DOHH2 (cell line): Measurements from ENCODE around the gene ALKBH4.

Source experiments
- H3F3A ChIP-seq: fragments of 200-600 bp; sonication (generic), shearing (Covaris generic); 2 replicates; pipeline ENCODE4 v1.6.0; 2016; ENCODE audit warnings: antibody characterized with exemption, mild to moderate bottlenecking; ENCODE audit not compliant: control insufficient read depth, insufficient read depth
- H3K27ac ChIP-seq: fragments of 200-600 bp; sonication (generic); 2 replicates; pipeline ENCODE4 v1.5.1; 2014; ENCODE audit warnings: low read depth, mild to moderate bottlenecking, low read length, moderate library complexity
- H3K27me3 ChIP-seq: fragments of 200-600 bp; sonication (generic); 2 replicates; pipeline ENCODE4 v1.6.1; 2014; ENCODE audit warnings: mild to moderate bottlenecking, low read length, mixed read lengths; ENCODE audit not compliant: control insufficient read depth
- H3K36me3 ChIP-seq: fragments of 200-600 bp; sonication (generic); 2 replicates; pipeline ENCODE4 v1.6.1; 2014; ENCODE audit warnings: mild to moderate bottlenecking, low read length, moderate library complexity, mixed read lengths; ENCODE audit not compliant: control insufficient read depth
- H3K4me1 ChIP-seq: fragments of 200-600 bp; sonication (generic); 2 replicates; pipeline ENCODE4 v1.6.1; 2014; ENCODE audit warnings: mild to moderate bottlenecking, low read length, mixed read lengths; ENCODE audit not compliant: control insufficient read depth
- H3K4me2 ChIP-seq: fragments of 200-600 bp; sonication (generic); 2 replicates; pipeline ENCODE4 v1.6.0; 2014; ENCODE audit warnings: mild to moderate bottlenecking, low read length, moderate library complexity
- H3K4me3 ChIP-seq: fragments of 200-600 bp; sonication (generic); 2 replicates; pipeline ENCODE4 v1.5.1; 2014; ENCODE audit warnings: mild to moderate bottlenecking, low read length, mixed read lengths
- H3K79me2 ChIP-seq: fragments of 200-600 bp; sonication (generic); 2 replicates; pipeline ENCODE4 v1.6.1; 2014; ENCODE audit warnings: mild to moderate bottlenecking, low read length, mixed read lengths; ENCODE audit not compliant: control insufficient read depth
- H3K9me2 ChIP-seq: fragments of 200-600 bp; sonication (generic); replicated peaks from 2 replicates; pipeline ENCODE4 v1.6.1; 2014; ENCODE audit warnings: mild to moderate bottlenecking, low read length, mixed read lengths; ENCODE audit not compliant: control insufficient read depth
- H3K9me3 ChIP-seq: fragments of 200-600 bp; sonication (generic); 2 replicates; pipeline ENCODE4 v1.6.1; 2014; ENCODE audit warnings: antibody characterized with exemption, low read length, mixed read lengths; ENCODE audit not compliant: control insufficient read depth, insufficient read depth
- H4K20me1 ChIP-seq: fragments of 200-600 bp; sonication (generic); 2 replicates; pipeline ENCODE4 v1.6.0; 2014; ENCODE audit warnings: low read depth, mild to moderate bottlenecking, antibody characterized with exemption, low read length, moderate library complexity; ENCODE audit not compliant: control insufficient read depth, insufficient read depth
- CTCF ChIP-seq: fragments of 200-600 bp; sonication (generic); IDR thresholded peaks from one replicate; pipeline ENCODE4 v1.5.1; 2014; ENCODE audit warnings: antibody characterized with exemption, mild to moderate bottlenecking, low read depth, low read length; ENCODE audit not compliant: poor library complexity, severe bottlenecking
- EZH2phosphoT487 ChIP-seq: fragments of 200-600 bp; sonication (generic); IDR thresholded peaks from 2 replicates; pipeline ENCODE4 v1.6.1; 2017; ENCODE audit warnings: borderline replicate concordance, mild to moderate bottlenecking, antibody characterized with exemption, low read length, moderate library complexity, mixed read lengths

The ALKBH4 gene

GRCh38 chr7:102450242-102450641, 14.4 kb downstream of the ALKBH4 start:
- Histone ChIP-seq H3K4me1 (peaks cover 37% of the 10 kb centered on the region), H3K4me2 (no peak overlapping the region), H3K4me3 (no peak overlapping the region), H4K20me1 (peaks cover 6% of the 10 kb centered on the region; the same call in 1 of the 2 replicates), H3K9me3 (no peaks in the 10 kb centered on the region), H3K36me3 (peaks cover 37% of the 10 kb centered on the region), H3K79me2 (peaks cover 30% of the 10 kb centered on the region), H3K27me3 (no peaks in the 10 kb centered on the region), H3F3A (peaks cover 28% of the 10 kb centered on the region), H3K27ac (no peak overlapping the region; the same call in 1 of the 2 replicates), H3K9me2 (no peaks in the 10 kb centered on the region)
- TF ChIP-seq EZH2phosphoT487, result no peak
- peak; percentile 83 for TF ChIP-seq CTCF

GRCh38 chr7:102449136-102449535, 15.5 kb downstream of the ALKBH4 start:
- H3K79me2 ChIP-seq, result peaks cover 36% of the 10 kb centered on the region
- peaks cover 48% of the 10 kb centered on the region for H3K4me1 ChIP-seq
- H3K9me2 ChIP-seq, result no peaks in the 10 kb centered on the region
- H3K9me3 ChIP-seq, result no peaks in the 10 kb centered on the region
- H3K36me3 ChIP-seq, result peaks cover 46% of the 10 kb centered on the region
- H4K20me1 ChIP-seq, result peaks cover 6% of the 10 kb centered on the region; the same call in 1 of the 2 replicates
- H3F3A ChIP-seq, result peaks cover 30% of the 10 kb centered on the region
- TF ChIP-seq CTCF (no peak), EZH2phosphoT487 (no peak)
- no peak overlapping the region for H3K27ac ChIP-seq
- no peak overlapping the region for H3K4me2 ChIP-seq
- H3K27me3 ChIP-seq, result no peaks in the 10 kb centered on the region
- no peak overlapping the region for H3K4me3 ChIP-seq

DNA sequence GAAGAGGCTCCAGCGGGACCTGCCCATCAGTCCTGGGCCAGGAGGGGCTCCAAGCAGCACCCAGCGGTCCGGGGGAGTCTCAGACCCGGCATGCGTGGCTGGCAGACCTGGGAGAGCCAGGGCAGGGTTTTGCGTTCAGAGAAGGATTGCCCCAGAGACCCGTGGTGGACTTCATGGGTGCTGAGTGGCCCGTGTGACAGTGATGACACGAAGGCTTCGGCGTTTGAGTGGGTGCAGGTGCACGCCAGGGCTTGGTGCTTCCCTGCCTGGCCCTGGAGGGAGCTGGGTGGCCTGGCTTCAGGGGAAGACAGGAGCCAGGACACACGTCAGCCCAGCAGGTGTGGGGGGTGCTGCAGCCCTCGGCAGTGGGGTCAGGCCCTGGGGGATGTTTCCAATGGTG, 17.4 kb downstream of the ALKBH4 start:
- Histone ChIP-seq H3K4me2 (no peak overlapping the region), H3K27me3 (no peaks in the 10 kb centered on the region), H3K4me1 (peaks cover 66% of the 10 kb centered on the region), H3K27ac (no peak overlapping the region), H3K79me2 (peaks cover 45% of the 10 kb centered on the region), H3K4me3 (no peak overlapping the region), H3F3A (peaks cover 43% of the 10 kb centered on the region), H3K9me3 (no peaks in the 10 kb centered on the region), H4K20me1 (peaks cover 6% of the 10 kb centered on the region; the same call in 1 of the 2 replicates), H3K9me2 (no peaks in the 10 kb centered on the region), H3K36me3 (peaks cover 60% of the 10 kb centered on the region)
- TF ChIP-seq EZH2phosphoT487 (no peak), CTCF (no peak)
